A549 (cell line): ENCODE data around the gene LINC00305. TPM values are rescaled to one million over a fixed set of nuclear protein-coding genes. Genes with fewer than 3 reads are reported as not detected.

Experiments used
- ATAC-seq, 2 experiments: fragments of 200-7000 bp in 1 of 2; fragments of >200 bp in 1 of 2; cut with Nextera tagmentation in 1 of 2; cut with Tn5 transposase in 1 of 2; 3 replicates each; pipeline versions ENCODE4 v1.8.0 to v1.9.1; 2018 to 2020; ENCODE audit warnings: mild to moderate bottlenecking in 1 of 2, moderate library complexity in 1 of 2
- CTCF ChIA-PET: fragments of 300-600 bp; sonication (Branson Sonifier 250); formaldehyde crosslinking; extraction: SDS; loops from one replicate; lab custom pipeline; 2021; ENCODE audit warnings: antibody characterized with exemption, inconsistent platforms; lab: Yijun Ruan, JAX
- POLR2A ChIA-PET: fragments of 350-600 bp; formaldehyde crosslinking; extraction: SDS; loops from one replicate; lab custom pipeline; 2021; ENCODE audit warnings: antibody characterized with exemption, inconsistent platforms; lab: Yijun Ruan, JAX
- DNase-seq, 2 experiments: peaks; one replicate each; pipeline versions ENCODE4 v3.0.0 to v3.0.0-alpha.2; 2011 to 2016; ENCODE audit warnings: low read depth in 1 of 2, low spot score in 1 of 2
- FAIRE-seq: peaks from 2 replicates; lab custom pipeline; 2011; peaks lifted over from hg19 to GRCh38; lab: Jason Lieb, UNC
- H3K27ac ChIP-seq, 2 experiments: fragments of >200 bp; sonication (Bioruptor Twin); formaldehyde crosslinking; 3 replicates each; pipeline ENCODE4 v1.5.1; 2016 to 2017
- H3K4me1 ChIP-seq: fragments of >200 bp; sonication (Bioruptor Twin); formaldehyde crosslinking; 3 replicates; pipeline ENCODE4 v1.6.1; 2016
- H3K4me2 ChIP-seq: fragments of >200 bp; sonication (Bioruptor Twin); formaldehyde crosslinking; 3 replicates; pipeline ENCODE4 v1.6.1; 2016
- H3K4me3 ChIP-seq: fragments of >200 bp; sonication (Bioruptor Twin); formaldehyde crosslinking; 3 replicates; pipeline ENCODE4 v1.5.1; 2016
- H3K9me3 ChIP-seq: fragments of >200 bp; sonication (Bioruptor Twin); formaldehyde crosslinking; 3 replicates; pipeline ENCODE4 v1.6.1; 2016
- CBX2 ChIP-seq: fragments of 200-600 bp; sonication (generic); IDR thresholded peaks from 2 replicates; pipeline ENCODE4 v1.6.1; 2016; ENCODE audit warnings: low read depth, mild to moderate bottlenecking, borderline replicate concordance
- CHD4 ChIP-seq: fragments of 200-600 bp; sonication (generic); IDR thresholded peaks from 2 replicates; pipeline ENCODE4 v1.6.1; 2016; ENCODE audit warnings: antibody characterized with exemption, mild to moderate bottlenecking, borderline replicate concordance
- EP300 ChIP-seq, 2 experiments: fragments of >200 bp; sonication (Bioruptor Twin); formaldehyde crosslinking; IDR thresholded peaks; 2 replicates in 1 of 2; 3 replicates in 1 of 2; pipeline ENCODE4 v1.6.1; 2016 to 2017
- FOSL2 ChIP-seq, 2 experiments: fragments of 450-650 bp in 1 of 2; fragments of >200 bp in 1 of 2; sonication (Bioruptor Twin) in 1 of 2; formaldehyde crosslinking; IDR thresholded peaks; 2 replicates each; pipeline versions ENCODE4 v1.5.0 to v1.6.1; 2016 to 2020; ENCODE audit warnings: mild to moderate bottlenecking in 1 of 2, moderate library complexity in 1 of 2
- GATA3 ChIP-seq: IDR thresholded peaks from 2 replicates; pipeline ENCODE4 v1.6.1; 2012; ENCODE audit warnings: borderline replicate concordance
- HEYL ChIP-seq: fragments of 250-450 bp; sonication (Bioruptor Pico); IDR thresholded peaks from 2 replicates; pipeline ENCODE4 v1.8.0; 2021; ENCODE audit warnings: mild to moderate bottlenecking, moderate library complexity
- JUNB ChIP-seq: fragments of >200 bp; sonication (Bioruptor Twin); formaldehyde crosslinking; IDR thresholded peaks from 2 replicates; pipeline ENCODE4 v1.6.1; 2016
- KDM1A ChIP-seq: fragments of 200-600 bp; sonication (generic); IDR thresholded peaks from 2 replicates; pipeline ENCODE4 v1.6.1; 2016; ENCODE audit warnings: low read depth, mild to moderate bottlenecking
- NFE2L2 ChIP-seq: fragments of 150-350 bp; conservative IDR thresholded peaks from 2 replicates; pipeline ENCODE4 v1.6.1; 2014; ENCODE audit warnings: low read length
- NPAS2 ChIP-seq: fragments of 250-450 bp; sonication (Bioruptor Pico); IDR thresholded peaks from 2 replicates; pipeline ENCODE4 v1.8.0; 2022; ENCODE audit warnings: mild to moderate bottlenecking, moderate library complexity, borderline replicate concordance
- PHF8 ChIP-seq: fragments of 200-600 bp; sonication (generic); IDR thresholded peaks from 2 replicates; pipeline ENCODE4 v1.6.1; 2016; ENCODE audit warnings: low read depth, mild to moderate bottlenecking, antibody characterized with exemption, moderate library complexity, borderline replicate concordance
- RFX5 ChIP-seq: fragments of 450-650 bp; IDR thresholded peaks from 2 replicates; pipeline ENCODE4 v1.7.1; 2014; ENCODE audit warnings: antibody characterized with exemption, mild to moderate bottlenecking, moderate library complexity
- SREBF2 ChIP-seq: fragments of 450-650 bp; IDR thresholded peaks from 2 replicates; pipeline ENCODE4 v1.6.1; 2014; ENCODE audit warnings: mild to moderate bottlenecking, moderate library complexity
- TP53 ChIP-seq: fragments of 250-450 bp; sonication (Bioruptor Pico); IDR thresholded peaks from 2 replicates; pipeline ENCODE4 v1.5.0; 2021; ENCODE audit warnings: mild to moderate bottlenecking, moderate library complexity
- ZC3H11A ChIP-seq: fragments of 450-650 bp; IDR thresholded peaks from 2 replicates; pipeline ENCODE4 v1.6.1; 2014; ENCODE audit warnings: antibody characterized with exemption, mild to moderate bottlenecking
- ZFP36 ChIP-seq: fragments of 450-650 bp; IDR thresholded peaks from 2 replicates; pipeline ENCODE4 v1.6.1; 2014; ENCODE audit warnings: borderline replicate concordance; ENCODE audit not compliant: partially characterized antibody
- ZNF302 ChIP-seq: fragments of 250-450 bp; sonication (Bioruptor Pico); IDR thresholded peaks from 2 replicates; pipeline ENCODE4 v1.9.0; 2021; ENCODE audit warnings: inconsistent platforms, mild to moderate bottlenecking, moderate library complexity
- WGBS: methylation state at CpG from one replicate; pipeline ENCODE4 v1.1.6; 2017; ENCODE audit errors: missing lambda C conversion rate; 5-methylcytosine and 5-hydroxymethylcytosine counted together
- polyA plus RNA-seq, 4 experiments: library from polyadenylated mRNA; depleted of rRNA in 3 of 4; stranded (reverse); fragments of >200 nt; fragmentation: RNase III in 1 of 4; extraction: RNeasy Plus Mini Kit Qiagen cat#74134 plus additional on column Dnase treatment in 1 of 4; gene quantifications; 2 replicates in 3 of 4; 3 replicates in 1 of 4; pipeline ENCODE4 v1.2.3, GENCODE V29; 2011 to 2017
- TF ChIP-seq, protein P1 (sequence below): fragments of 200-600 bp; sonication (generic); IDR thresholded peaks from 2 replicates; pipeline ENCODE4 v1.6.1; 2016; ENCODE audit warnings: antibody characterized with exemption, mild to moderate bottlenecking, moderate library complexity
- TF ChIP-seq, protein P2 (sequence below): fragments of 250-450 bp; sonication (Bioruptor Pico); IDR thresholded peaks from 2 replicates; pipeline ENCODE4 v1.5.0; 2021; ENCODE audit warnings: mild to moderate bottlenecking, moderate library complexity, borderline replicate concordance
- TF ChIP-seq, protein P3 (sequence below): fragments of >200 bp; sonication (Bioruptor Twin); formaldehyde crosslinking; IDR thresholded peaks from 2 replicates; pipeline ENCODE4 v1.6.1; 2016
- TF ChIP-seq, protein P4 (sequence below): fragments of 250-450 bp; sonication (Bioruptor Pico); IDR thresholded peaks from 2 replicates; pipeline ENCODE4 v1.5.0; 2020; ENCODE audit warnings: low read depth, mild to moderate bottlenecking, moderate library complexity
- TF ChIP-seq, protein P5 (sequence below): IDR thresholded peaks from 2 replicates; pipeline ENCODE4 v1.6.1; 2012; ENCODE audit warnings: low read depth, borderline replicate concordance
- TF ChIP-seq, protein P6 (sequence below): IDR thresholded peaks from 2 replicates; pipeline ENCODE4 v1.6.1; 2012

Gene LINC00305
- polyA plus RNA-seq, 2 of the 4 experiments (the other 2 are of a cell fraction), result not detected

DNA sequence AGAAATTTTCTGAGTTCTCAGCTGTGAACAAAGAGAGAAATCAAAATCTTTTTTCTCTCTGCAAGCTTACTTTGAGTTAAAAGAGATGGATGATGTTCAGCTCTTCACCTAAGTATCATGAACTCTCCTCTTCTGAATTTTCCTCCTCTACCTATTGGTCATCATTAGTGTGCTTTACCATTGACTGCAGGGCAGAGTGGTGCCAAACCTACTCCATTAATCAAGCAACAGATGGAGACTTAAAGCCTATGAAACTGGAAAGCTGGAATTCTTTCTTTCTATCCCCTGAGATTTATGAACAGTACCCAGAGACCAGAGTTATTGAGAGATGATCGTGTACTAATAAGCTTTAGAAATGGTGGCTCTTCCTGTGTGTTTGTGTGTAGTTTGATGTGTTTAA, 31.3 kb upstream of the LINC00305 start (continued):
- TF ChIP-seq, protein P1, sequence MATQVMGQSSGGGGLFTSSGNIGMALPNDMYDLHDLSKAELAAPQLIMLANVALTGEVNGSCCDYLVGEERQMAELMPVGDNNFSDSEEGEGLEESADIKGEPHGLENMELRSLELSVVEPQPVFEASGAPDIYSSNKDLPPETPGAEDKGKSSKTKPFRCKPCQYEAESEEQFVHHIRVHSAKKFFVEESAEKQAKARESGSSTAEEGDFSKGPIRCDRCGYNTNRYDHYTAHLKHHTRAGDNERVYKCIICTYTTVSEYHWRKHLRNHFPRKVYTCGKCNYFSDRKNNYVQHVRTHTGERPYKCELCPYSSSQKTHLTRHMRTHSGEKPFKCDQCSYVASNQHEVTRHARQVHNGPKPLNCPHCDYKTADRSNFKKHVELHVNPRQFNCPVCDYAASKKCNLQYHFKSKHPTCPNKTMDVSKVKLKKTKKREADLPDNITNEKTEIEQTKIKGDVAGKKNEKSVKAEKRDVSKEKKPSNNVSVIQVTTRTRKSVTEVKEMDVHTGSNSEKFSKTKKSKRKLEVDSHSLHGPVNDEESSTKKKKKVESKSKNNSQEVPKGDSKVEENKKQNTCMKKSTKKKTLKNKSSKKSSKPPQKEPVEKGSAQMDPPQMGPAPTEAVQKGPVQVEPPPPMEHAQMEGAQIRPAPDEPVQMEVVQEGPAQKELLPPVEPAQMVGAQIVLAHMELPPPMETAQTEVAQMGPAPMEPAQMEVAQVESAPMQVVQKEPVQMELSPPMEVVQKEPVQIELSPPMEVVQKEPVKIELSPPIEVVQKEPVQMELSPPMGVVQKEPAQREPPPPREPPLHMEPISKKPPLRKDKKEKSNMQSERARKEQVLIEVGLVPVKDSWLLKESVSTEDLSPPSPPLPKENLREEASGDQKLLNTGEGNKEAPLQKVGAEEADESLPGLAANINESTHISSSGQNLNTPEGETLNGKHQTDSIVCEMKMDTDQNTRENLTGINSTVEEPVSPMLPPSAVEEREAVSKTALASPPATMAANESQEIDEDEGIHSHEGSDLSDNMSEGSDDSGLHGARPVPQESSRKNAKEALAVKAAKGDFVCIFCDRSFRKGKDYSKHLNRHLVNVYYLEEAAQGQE, result no peak
- TF ChIP-seq EP300 (IDR thresholded peaks at IDR 0.05), result no peak
- TF ChIP-seq ZC3H11A, result no peak
- TF ChIP-seq, protein P2, sequence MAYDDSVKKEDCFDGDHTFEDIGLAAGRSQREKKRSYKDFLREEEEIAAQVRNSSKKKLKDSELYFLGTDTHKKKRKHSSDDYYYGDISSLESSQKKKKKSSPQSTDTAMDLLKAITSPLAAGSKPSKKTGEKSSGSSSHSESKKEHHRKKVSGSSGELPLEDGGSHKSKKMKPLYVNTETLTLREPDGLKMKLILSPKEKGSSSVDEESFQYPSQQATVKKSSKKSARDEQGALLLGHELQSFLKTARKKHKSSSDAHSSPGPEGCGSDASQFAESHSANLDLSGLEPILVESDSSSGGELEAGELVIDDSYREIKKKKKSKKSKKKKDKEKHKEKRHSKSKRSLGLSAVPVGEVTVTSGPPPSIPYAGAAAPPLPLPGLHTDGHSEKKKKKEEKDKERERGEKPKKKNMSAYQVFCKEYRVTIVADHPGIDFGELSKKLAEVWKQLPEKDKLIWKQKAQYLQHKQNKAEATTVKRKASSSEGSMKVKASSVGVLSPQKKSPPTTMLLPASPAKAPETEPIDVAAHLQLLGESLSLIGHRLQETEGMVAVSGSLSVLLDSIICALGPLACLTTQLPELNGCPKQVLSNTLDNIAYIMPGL, result no peak

DNA sequence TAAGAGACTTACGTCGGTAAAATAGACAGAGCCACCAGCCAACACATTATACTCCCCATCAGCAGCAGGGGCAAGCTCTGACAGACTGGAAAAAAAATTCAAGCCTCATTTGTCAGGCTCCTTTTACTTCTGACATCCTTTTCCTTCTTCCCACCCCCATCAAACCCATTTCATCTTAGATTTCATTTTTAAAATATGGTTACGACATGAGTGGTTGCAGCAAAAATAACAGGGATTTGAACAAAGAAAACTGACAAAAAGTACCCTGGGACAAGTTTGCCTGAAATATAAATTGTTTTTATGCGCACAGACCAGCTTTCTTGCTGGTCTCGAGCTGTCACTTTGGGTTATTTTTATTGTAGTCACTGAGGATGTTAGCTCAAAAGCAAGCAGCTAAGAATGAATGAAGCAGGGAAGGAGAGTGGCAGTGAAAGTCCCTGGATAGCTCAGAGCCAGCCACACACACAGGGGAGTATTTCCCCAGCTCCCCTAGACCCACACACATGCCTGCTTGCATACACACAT, 30.7 kb upstream of the LINC00305 start:
- Histone ChIP-seq H3K4me3 (no peak overlapping the region), H3K4me1 (no peaks in the 10 kb centered on the region), H3K27ac (no peak overlapping the region), H3K4me2 (no peak overlapping the region), H3K9me3 (no peaks in the 10 kb centered on the region)
- TF ChIP-seq CHD4, result no peak
- no peak for TF ChIP-seq EP300 (IDR thresholded peaks at IDR 0.05)
- no peak for TF ChIP-seq NFE2L2
- TF ChIP-seq, protein P3, sequence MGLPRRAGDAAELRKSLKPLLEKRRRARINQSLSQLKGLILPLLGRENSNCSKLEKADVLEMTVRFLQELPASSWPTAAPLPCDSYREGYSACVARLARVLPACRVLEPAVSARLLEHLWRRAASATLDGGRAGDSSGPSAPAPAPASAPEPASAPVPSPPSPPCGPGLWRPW, result no peak
- TF ChIP-seq, protein P4, sequence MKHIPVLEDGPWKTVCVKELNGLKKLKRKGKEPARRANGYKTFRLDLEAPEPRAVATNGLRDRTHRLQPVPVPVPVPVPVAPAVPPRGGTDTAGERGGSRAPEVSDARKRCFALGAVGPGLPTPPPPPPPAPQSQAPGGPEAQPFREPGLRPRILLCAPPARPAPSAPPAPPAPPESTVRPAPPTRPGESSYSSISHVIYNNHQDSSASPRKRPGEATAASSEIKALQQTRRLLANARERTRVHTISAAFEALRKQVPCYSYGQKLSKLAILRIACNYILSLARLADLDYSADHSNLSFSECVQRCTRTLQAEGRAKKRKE (CRISPR knock-in tag), result no peak
- TF ChIP-seq RFX5, result no peak
- no peak for TF ChIP-seq JUNB
- no peak for TF ChIP-seq CBX2
- no peak for TF ChIP-seq ZNF302 (CRISPR knock-in tag)
- TF ChIP-seq, protein P5, sequence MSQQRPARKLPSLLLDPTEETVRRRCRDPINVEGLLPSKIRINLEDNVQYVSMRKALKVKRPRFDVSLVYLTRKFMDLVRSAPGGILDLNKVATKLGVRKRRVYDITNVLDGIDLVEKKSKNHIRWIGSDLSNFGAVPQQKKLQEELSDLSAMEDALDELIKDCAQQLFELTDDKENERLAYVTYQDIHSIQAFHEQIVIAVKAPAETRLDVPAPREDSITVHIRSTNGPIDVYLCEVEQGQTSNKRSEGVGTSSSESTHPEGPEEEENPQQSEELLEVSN, result no peak
- TF ChIP-seq KDM1A, result no peak
- no peak for TF ChIP-seq SREBF2
- no peak for TF ChIP-seq HEYL (CRISPR knock-in tag)
- TF ChIP-seq GATA3, result no peak
- FAIRE-seq (no peak), DNase-seq (no peak), ATAC-seq (no peak)
- WGBS, result 42% methylated on average over 5 of the region's 5 CpGs
- ChIA-PET POLR2A (no interaction called here), CTCF (no interaction called here)

DNA sequence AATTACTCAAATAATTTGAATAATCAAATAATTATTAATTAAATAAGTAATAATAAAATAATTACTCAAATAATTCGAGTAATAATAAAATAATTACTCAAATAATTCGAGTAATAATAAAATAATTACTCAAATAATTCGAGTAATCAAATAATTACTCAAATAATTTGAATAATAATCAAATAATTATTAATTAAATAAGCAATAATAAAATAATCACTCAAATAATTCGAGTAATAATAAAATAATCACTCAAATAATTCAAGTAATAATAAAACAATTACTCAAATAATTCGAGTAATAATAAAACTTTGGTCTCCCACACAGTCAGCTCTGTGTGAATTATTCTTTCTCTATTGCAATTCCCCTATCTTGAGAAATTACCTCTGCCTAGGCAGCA, 30.0 kb upstream of the LINC00305 start:
- FAIRE-seq (no peak), DNase-seq (no peak), ATAC-seq (no peak)
- ChIA-PET POLR2A (no interaction called here), CTCF (no interaction called here)
- Histone ChIP-seq H3K4me1 (no peaks in the 10 kb centered on the region), H3K9me3 (no peaks in the 10 kb centered on the region), H3K27ac (no peak overlapping the region), H3K4me2 (no peak overlapping the region), H3K4me3 (no peak overlapping the region)
- TF ChIP-seq, protein P4 (CRISPR knock-in tag), result no peak
- no peak for TF ChIP-seq RFX5
- TF ChIP-seq, protein P2, result no peak
- TF ChIP-seq ZC3H11A, result no peak
- TF ChIP-seq TP53 (CRISPR knock-in tag), result no peak
- no peak for TF ChIP-seq PHF8
- no peak for TF ChIP-seq KDM1A
- no peak for TF ChIP-seq ZFP36
- TF ChIP-seq FOSL2 (IDR thresholded peaks at IDR 0.05), result no peak
- TF ChIP-seq FOSL2 (CRISPR knock-in tag; IDR thresholded peaks at IDR 0.05), result no peak
- TF ChIP-seq NPAS2 (CRISPR knock-in tag), result no peak
- TF ChIP-seq HEYL (CRISPR knock-in tag), result no peak
- TF ChIP-seq, protein P6, sequence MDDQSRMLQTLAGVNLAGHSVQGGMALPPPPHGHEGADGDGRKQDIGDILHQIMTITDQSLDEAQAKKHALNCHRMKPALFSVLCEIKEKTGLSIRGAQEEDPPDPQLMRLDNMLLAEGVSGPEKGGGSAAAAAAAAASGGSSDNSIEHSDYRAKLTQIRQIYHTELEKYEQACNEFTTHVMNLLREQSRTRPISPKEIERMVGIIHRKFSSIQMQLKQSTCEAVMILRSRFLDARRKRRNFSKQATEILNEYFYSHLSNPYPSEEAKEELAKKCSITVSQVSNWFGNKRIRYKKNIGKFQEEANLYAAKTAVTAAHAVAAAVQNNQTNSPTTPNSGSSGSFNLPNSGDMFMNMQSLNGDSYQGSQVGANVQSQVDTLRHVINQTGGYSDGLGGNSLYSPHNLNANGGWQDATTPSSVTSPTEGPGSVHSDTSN, result no peak
- WGBS, result under 1% methylated on average over 5 of the region's 5 CpGs
